HepG2 (cell line): ENCODE measurements around the gene SCRT2. TPM values are rescaled to one million over a fixed set of nuclear protein-coding genes. Genes with fewer than 3 reads are reported as not detected.

Experiments used
- ARNT2 ChIP-seq: sonication (generic); formaldehyde crosslinking; IDR thresholded peaks from 2 replicates; pipeline ENCODE4 v1.8.0; 2022; ENCODE audit warnings: mild to moderate bottlenecking, low read depth, missing genetic modification reagents, moderate library complexity
- BRD4 ChIP-seq: sonication (generic); formaldehyde crosslinking; IDR thresholded peaks from 2 replicates; pipeline ENCODE4 v1.4.0; 2020; ENCODE audit warnings: missing genetic modification reagents
- CBX5 ChIP-seq: sonication (generic); formaldehyde crosslinking; IDR thresholded peaks from 2 replicates; pipeline ENCODE4 v1.4.0; 2020; ENCODE audit warnings: missing genetic modification reagents, borderline replicate concordance
- DBP ChIP-seq: sonication (generic); formaldehyde crosslinking; IDR thresholded peaks from 2 replicates; pipeline ENCODE4 v1.4.0; 2020; ENCODE audit warnings: missing genetic modification reagents; ENCODE audit errors: not compliant biosample characterization
- HES4 ChIP-seq: sonication (generic); formaldehyde crosslinking; IDR thresholded peaks from 2 replicates; pipeline ENCODE4 v1.9.0; 2021; ENCODE audit warnings: mild to moderate bottlenecking, missing genetic modification reagents, borderline replicate concordance
- HNRNPUL1 ChIP-seq: fragments of 200-400 bp; formaldehyde crosslinking; IDR thresholded peaks from 2 replicates; pipeline ENCODE4 v1.6.1; 2017; ENCODE audit warnings: low read depth, mild to moderate bottlenecking, low read length, moderate library complexity
- IRF1 ChIP-seq: sonication (generic); formaldehyde crosslinking; IDR thresholded peaks from 2 replicates; pipeline ENCODE4 v1.4.0; 2020; ENCODE audit warnings: low read depth, mild to moderate bottlenecking, missing genetic modification reagents
- MEF2D ChIP-seq: sonication (generic); formaldehyde crosslinking; IDR thresholded peaks from 2 replicates; pipeline ENCODE4 v1.5.1; 2020; ENCODE audit warnings: mild to moderate bottlenecking, missing genetic modification reagents
- PHB2 ChIP-seq: fragments of 450-650 bp; IDR thresholded peaks from 2 replicates; pipeline ENCODE4 v1.6.1; 2018; ENCODE audit not compliant: partially characterized antibody
- PRDM10 ChIP-seq: sonication (generic); formaldehyde crosslinking; IDR thresholded peaks from 2 replicates; pipeline ENCODE4 v1.4.0; 2020; ENCODE audit warnings: low read depth, missing genetic modification reagents
- SALL1 ChIP-seq: sonication (generic); formaldehyde crosslinking; IDR thresholded peaks from 2 replicates; pipeline ENCODE4 v1.8.0; 2022; ENCODE audit warnings: mild to moderate bottlenecking, missing genetic modification reagents
- SIN3B ChIP-seq: fragments of 150-350 bp; IDR thresholded peaks from 2 replicates; pipeline ENCODE4 v1.6.1; 2014; ENCODE audit warnings: low read length
- SRSF4 ChIP-seq: fragments of 200-400 bp; formaldehyde crosslinking; IDR thresholded peaks from one replicate; pipeline ENCODE4 v1.6.1; 2018; ENCODE audit warnings: mild to moderate bottlenecking, low read depth, low read length, moderate library complexity; ENCODE audit not compliant: poor library complexity, severe bottlenecking
- TOE1 ChIP-seq: sonication (generic); formaldehyde crosslinking; IDR thresholded peaks from 2 replicates; pipeline ENCODE4 v1.4.0; 2020; ENCODE audit warnings: mild to moderate bottlenecking, missing genetic modification reagents
- ZFP37 ChIP-seq: sonication (generic); formaldehyde crosslinking; IDR thresholded peaks from 2 replicates; pipeline ENCODE4 v1.4.0; 2020; ENCODE audit warnings: missing genetic modification reagents, borderline replicate concordance
- ZNF180 ChIP-seq: sonication (generic); formaldehyde crosslinking; IDR thresholded peaks from 2 replicates; pipeline ENCODE4 v1.4.0; 2020; ENCODE audit warnings: low read depth, missing genetic modification reagents, borderline replicate concordance
- ZNF225 ChIP-seq: sonication (generic); formaldehyde crosslinking; IDR thresholded peaks from 2 replicates; pipeline ENCODE4 v1.4.0; 2020; ENCODE audit warnings: mild to moderate bottlenecking, missing genetic modification reagents
- ZNF253 ChIP-seq: sonication (generic); formaldehyde crosslinking; IDR thresholded peaks from 2 replicates; pipeline ENCODE4 v1.8.0; 2022; ENCODE audit warnings: mild to moderate bottlenecking, missing genetic modification reagents, borderline replicate concordance
- ZNF329 ChIP-seq: sonication (generic); formaldehyde crosslinking; IDR thresholded peaks from 2 replicates; pipeline ENCODE4 v1.9.0; 2021; ENCODE audit warnings: low read depth, mild to moderate bottlenecking, missing genetic modification reagents
- ZNF558 ChIP-seq: sonication (generic); formaldehyde crosslinking; IDR thresholded peaks from 2 replicates; pipeline ENCODE4 v1.9.0; 2022; ENCODE audit warnings: mild to moderate bottlenecking, missing genetic modification reagents, borderline replicate concordance
- ZNF572 ChIP-seq: sonication (generic); formaldehyde crosslinking; IDR thresholded peaks from 2 replicates; pipeline ENCODE4 v1.5.1; 2020; ENCODE audit warnings: mild to moderate bottlenecking, missing genetic modification reagents
- ZNF710 ChIP-seq: sonication (generic); formaldehyde crosslinking; IDR thresholded peaks from 2 replicates; pipeline ENCODE4 v1.5.0; 2020; ENCODE audit warnings: mild to moderate bottlenecking, missing genetic modification reagents, borderline replicate concordance
- ZNF792 ChIP-seq: IDR thresholded peaks from 2 replicates; pipeline ENCODE4 v1.6.1; 2016
- polyA plus RNA-seq, 8 experiments: library from polyadenylated mRNA; depleted of rRNA in 3 of 8; stranded (reverse) in 7 of 8; unstranded in 1 of 8; fragments of >200 nt; fragmentation: Illumina TruSeq in 4 of 8; extraction: Trizol in 4 of 8; gene quantifications; 2 replicates each; pipeline versions ENCODE4 v1.2.1 to v1.2.3, GENCODE V29; 2011 to 2016; ENCODE audit warnings: low read depth in 4 of 8, missing spikeins in 1 of 8, mixed read lengths in 1 of 8; ENCODE audit not compliant: insufficient read depth in 1 of 8
- total RNA-seq, 5 experiments: library from RNA; depleted of rRNA; stranded (reverse); fragments of >200 nt; fragmentation: Illumina TruSeq; extraction: Trizol; gene quantifications; 2 replicates each; pipeline ENCODE4 v1.2.3, GENCODE V29; 2016; ENCODE audit warnings: low read depth in 1 of 5

Gene SCRT2
- total and polyA plus RNA-seq, 2 of the 13 experiments (the other 11 are each of a cell fraction or from before 2014, with no cell fraction given), result not detected

GRCh38 chr20:667351-668034, 8.1 kb downstream of the SCRT2 start (continued):
- no peak for TF ChIP-seq ARNT2 (CRISPR knock-in tag)
- TF ChIP-seq SIN3B, result no peak
- TF ChIP-seq PRDM10, result 0 out of 2 replicates have a peak, but pooled peaks have one; percentile 44
- no peak for TF ChIP-seq HES4 (CRISPR knock-in tag)
- TF ChIP-seq ZNF558, result peak; percentile 39; the same call in 1 of the 2 replicates
- TF ChIP-seq ZNF225, result no peak
- no peak for TF ChIP-seq ZNF792 (CRISPR knock-in tag)
- no peak for TF ChIP-seq ZFP37 (CRISPR knock-in tag)
- TF ChIP-seq ZNF253 (CRISPR knock-in tag), result no peak
- no peak for TF ChIP-seq BRD4
- no peak for TF ChIP-seq MEF2D (CRISPR knock-in tag)
- 0 out of 2 replicates have a peak, but pooled peaks have one; percentile 61 for TF ChIP-seq ZNF572
- no peak for TF ChIP-seq SRSF4
- TF ChIP-seq TOE1, result no peak
- TF ChIP-seq CBX5, result no peak; the same call in 1 of the 2 replicates
- TF ChIP-seq SALL1 (CRISPR knock-in tag), result no peak
- TF ChIP-seq DBP (CRISPR knock-in tag), result no peak
- TF ChIP-seq ZNF329 (CRISPR knock-in tag), result no peak
- TF ChIP-seq IRF1 (CRISPR knock-in tag), result no peak
- no peak for TF ChIP-seq PHB2
- no peak for TF ChIP-seq ZNF180
- TF ChIP-seq ZNF710, result no peak
- no peak for TF ChIP-seq HNRNPUL1
